Measurements from ENCODE around the gene PLG.
A peak's percentile ranks its signal among the peaks of the same experiment; 100 is the strongest.
"Not testable (repeated sequence)": the region's sequence is repeated elsewhere in the genome, so short reads cannot be mapped to it uniquely, and the experiment has no call there.

The PLG gene

GRCh38 chr6:160701918-160702680 lies at the start of gene PLG:
Gene PLG, plus strand, starts transcription at chr6:160702244. Its CDS starts 61 bp downstream, at chr6:160702305.
- DNase-seq, result not testable (repeated sequence)

GRCh38 chr6:160659562-160659961 lies 42.5 kb upstream of the PLG start:
- DNase-seq, result no peak

- DNase-seq, result no peak
Observed at GRCh38 chr6:160661216-160661615, 40.8 kb upstream of the PLG start.

GRCh38 chr6:160662429-160662828 lies 39.6 kb upstream of the PLG start:
- no peak for DNase-seq

- DNase-seq, result no peak
Observed at GRCh38 chr6:160662842-160663241, 39.2 kb upstream of the PLG start.

- not testable (repeated sequence) for DNase-seq
Observed at GRCh38 chr6:160664198-160664597, 37.8 kb upstream of the PLG start, which contains the start of gene LPA. Gene LPA, minus strand, starts transcription at chr6:160664275. Its CDS starts 61 bp downstream, at chr6:160664214.

- peak; percentile 58 for DNase-seq
Observed at GRCh38 chr6:160667639-160668481, 34.2 kb upstream of the PLG start.

GRCh38 chr6:160668589-160668988 lies 33.5 kb upstream of the PLG start:
- no peak for DNase-seq

- not testable (repeated sequence) for DNase-seq
Observed at GRCh38 chr6:160676418-160676817, 25.6 kb upstream of the PLG start.

GRCh38 chr6:160678230-160678629 lies 23.8 kb upstream of the PLG start:
- DNase-seq, result no peak

GRCh38 chr6:160678744-160679401 lies 23.2 kb upstream of the PLG start:
- no peak for DNase-seq

GRCh38 chr6:160679402-160679769 lies 22.7 kb upstream of the PLG start:
- DNase-seq, result no peak

- not testable (repeated sequence) for DNase-seq
Observed at GRCh38 chr6:160685101-160685761, 16.8 kb upstream of the PLG start.

GRCh38 chr6:160685762-160686450 lies 16.1 kb upstream of the PLG start:
- no peak for DNase-seq

- no peak for DNase-seq
Observed at GRCh38 chr6:160690458-160690857, 11.6 kb upstream of the PLG start.

GRCh38 chr6:160691617-160692016 lies 10.4 kb upstream of the PLG start:
- no peak for DNase-seq

GRCh38 chr6:160692369-160692959 lies 9.6 kb upstream of the PLG start:
- DNase-seq, result no peak

- DNase-seq, result not testable (repeated sequence)
Observed at GRCh38 chr6:160695025-160695424, 7.0 kb upstream of the PLG start.

- not testable (repeated sequence) for DNase-seq
Observed at GRCh38 chr6:160695622-160696021, 6.4 kb upstream of the PLG start.

- DNase-seq, result not testable (repeated sequence)
Observed at GRCh38 chr6:160696884-160697283, 5.2 kb upstream of the PLG start.

- DNase-seq, result no peak
Observed at GRCh38 chr6:160697826-160698225, 4.2 kb upstream of the PLG start.

- not testable (repeated sequence) for DNase-seq
Observed at GRCh38 chr6:160704688-160705087, 2.6 kb downstream of the PLG start.

All from activated CD8-positive, alpha-beta memory T cell treated with anti-CD3 and anti-CD28 coated beads, Interleukin-2, amount 50 U/mL, for 48 hours (primary cell).